ENCODE results near the gene BRI3.
A peak's percentile ranks its signal among the peaks of the same experiment; 100 is the strongest.

The BRI3 gene

DNA sequence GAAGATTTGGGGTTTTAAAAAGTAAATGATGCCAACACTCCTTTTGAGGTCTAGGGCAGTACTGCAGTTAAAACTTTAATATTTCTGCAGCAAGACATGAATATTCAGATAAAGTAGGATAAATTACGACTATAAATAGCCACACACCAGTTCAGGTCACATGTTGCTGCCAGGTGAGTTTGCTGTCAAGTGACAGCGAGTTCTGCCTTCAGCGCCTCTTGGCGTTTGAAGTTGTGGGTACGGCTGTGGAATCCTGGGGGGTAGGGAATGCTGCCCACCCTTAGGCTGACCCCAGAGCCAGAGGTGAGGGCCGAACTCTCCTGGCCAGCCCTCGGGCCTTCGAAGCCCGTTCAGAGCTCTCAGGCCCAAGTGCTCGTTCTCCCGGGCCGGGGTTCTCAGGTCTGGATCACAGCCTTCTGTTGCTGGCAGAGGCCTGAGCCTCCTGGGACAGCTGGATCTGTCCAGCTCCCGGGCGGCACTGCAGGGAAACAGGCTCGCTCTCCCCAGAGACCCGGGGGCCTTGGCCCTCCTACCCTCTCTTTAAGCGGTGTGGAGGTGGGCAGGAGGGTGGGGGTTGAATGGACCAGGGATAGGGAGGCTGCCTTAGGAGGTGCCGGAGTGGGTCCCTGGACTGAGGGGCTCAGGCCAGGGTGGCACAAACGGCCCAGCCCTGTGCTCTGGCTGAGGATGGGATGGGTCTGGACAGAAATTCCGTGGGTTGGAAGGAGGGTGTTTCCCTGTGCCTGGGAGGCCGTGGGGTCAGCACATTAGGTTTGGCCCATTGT lies 5.4 kb downstream of the BRI3 start:
- FAIRE-seq = no peak
- DNase-seq (ENCODE audit: low spot score) = no peak

DNA sequence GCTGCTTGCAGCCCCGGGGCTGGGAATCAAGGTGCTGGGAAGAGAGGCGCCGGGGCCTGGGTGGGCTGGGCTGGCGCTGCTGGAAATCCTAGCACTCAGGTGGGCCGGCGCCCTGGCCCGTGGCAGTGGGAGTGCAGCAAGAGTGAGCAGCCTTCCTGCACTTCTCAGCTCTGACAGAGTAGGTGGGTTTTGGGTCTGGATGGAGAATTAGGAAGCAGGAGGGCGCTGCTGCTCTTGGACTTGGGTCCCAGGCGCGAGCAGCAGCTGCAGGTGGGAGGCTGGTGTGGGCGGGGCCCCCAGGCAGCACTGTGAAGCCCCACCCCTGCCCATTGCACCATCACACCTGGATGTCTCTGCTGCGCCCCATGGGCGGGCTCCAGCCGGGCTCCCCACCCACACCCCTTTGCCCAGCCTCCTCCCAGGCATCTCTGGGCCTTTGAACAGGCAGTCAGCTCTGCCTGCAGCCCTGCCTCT lies 6.0 kb downstream of the BRI3 start:
- DNase-seq (ENCODE audit: low spot score) (no peak), FAIRE-seq (no peak)

DNA sequence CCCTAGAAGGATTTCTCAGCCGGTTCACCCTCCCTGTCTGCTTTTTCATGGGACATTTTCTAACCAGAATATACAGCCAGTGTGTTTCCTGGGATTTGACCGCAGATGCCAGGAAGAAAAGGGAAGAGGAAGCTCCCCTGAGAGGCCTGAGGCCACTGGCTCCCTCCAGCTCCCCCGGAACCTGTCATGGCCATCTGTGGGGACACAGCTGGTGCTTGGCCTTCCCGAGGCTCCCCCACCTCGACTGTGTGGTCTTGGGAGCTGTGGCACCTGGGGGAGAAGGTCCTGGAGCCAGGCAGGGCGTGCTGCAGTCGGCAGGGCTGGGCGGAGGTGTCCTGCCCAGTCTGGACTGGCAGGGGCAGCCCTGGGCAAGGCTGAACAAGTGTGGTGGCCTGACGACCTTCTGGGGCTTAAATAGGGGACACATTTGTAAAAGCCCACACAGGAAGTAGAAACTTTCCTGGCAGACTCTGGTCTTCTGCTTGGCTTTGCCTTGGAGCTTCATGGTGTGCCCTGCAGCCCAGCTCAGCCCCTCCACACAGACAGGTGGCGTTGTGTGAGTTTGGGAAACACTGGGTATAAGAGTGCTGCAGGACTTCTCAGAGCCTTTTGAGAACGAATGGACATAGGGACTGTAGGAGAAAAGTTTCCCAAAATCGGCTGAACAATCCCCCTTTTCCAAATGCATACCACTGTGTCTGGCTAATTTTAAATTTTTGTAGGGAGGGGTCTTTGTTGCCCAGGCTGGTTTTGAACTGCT lies 6.8 kb downstream of the BRI3 start:
- FAIRE-seq = no peak
- DNase-seq (ENCODE audit: low spot score) = no peak

DNA sequence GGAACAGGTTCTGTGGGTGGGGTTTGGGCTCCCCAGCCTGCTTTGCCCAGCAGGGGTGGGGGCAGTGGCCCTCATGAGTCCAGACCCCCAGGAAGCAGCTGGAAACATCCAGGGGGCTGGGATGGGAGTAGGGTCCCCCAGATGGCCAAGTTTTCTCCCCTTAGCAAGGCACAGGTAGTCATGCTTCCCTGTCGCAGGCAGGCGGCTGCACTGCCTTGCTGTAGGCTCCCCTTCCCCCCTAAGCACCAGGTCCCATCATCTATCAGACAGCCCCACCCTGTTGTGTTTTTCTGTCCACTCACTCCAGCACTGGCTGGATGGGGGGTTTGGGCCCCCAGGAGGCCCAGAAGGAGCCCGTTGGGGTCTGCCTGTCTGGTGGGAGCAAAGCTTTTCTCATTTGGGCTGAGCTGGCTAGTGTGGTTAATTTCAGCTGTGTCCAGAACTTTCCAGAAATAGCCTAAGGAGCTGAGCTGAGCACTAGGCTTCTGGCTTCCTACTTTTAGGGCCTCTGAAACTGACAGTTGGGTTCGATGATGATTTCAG lies 7.9 kb downstream of the BRI3 start:
- FAIRE-seq (no peak), DNase-seq (ENCODE audit: low spot score) (no peak)

DNA sequence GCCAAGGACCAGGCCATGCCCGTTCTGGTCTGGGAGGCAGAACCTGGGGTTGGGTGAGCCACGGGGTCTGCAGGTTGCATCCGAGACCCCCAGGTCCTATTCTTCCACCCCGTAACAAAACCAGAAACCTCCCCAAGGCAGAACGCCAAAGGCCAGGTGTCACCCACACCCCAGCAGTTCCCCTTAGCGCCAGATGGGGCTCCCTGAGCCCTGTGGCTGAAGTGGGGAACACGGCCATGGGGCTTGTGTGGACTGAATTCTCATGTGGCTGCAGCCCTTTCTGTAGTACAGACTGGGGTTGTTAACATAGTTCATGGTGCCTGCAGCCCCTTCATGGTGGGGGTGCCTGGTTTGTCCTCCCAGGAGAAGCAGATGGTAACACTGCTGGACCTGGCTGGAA lies 10.2 kb downstream of the BRI3 start:
- DNase-seq (ENCODE audit: low spot score) = no peak
- no peak for FAIRE-seq

DNA sequence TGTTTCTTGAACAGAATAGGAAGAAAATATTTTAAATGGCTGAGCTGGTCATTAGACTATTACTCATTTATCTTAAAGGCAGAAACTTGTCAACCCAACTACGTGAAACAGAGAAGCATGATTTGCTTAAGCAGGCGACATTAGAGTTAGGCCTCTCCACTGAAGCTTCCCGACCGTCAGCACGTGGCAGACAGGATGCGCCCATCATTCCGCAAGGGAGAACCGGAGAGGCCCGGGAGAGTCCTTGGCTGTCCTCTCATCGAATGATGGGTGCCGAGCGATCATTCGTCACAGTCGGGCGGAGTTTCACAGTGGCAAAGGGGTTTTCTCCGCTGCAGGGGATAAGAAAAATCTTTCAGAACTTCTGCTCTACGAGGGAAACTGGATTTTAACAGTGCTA lies 11.8 kb downstream of the BRI3 start:
- no peak for FAIRE-seq
- DNase-seq (ENCODE audit: low spot score) = no peak

DNA sequence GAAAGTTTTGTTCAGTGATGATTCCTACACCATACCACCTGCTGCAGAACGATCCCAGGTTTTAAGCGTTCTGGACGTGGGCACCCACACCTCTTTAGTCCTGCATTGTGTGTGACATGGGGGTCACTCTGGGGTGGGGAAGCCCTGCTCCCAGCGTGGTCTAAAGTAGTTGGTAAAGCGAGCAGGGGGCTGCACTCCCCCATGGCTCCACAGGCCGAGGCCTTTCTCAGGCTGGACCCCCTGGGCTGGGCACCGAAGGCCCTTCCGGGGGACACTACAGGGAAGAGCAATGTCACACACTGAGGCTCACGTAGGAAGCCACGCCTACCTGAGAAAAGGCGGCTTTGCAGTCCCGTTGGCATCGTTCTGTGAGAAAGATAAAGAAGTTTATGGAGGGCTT lies 12.3 kb downstream of the BRI3 start:
- no peak for DNase-seq (ENCODE audit: low spot score)
- FAIRE-seq = no peak

DNA sequence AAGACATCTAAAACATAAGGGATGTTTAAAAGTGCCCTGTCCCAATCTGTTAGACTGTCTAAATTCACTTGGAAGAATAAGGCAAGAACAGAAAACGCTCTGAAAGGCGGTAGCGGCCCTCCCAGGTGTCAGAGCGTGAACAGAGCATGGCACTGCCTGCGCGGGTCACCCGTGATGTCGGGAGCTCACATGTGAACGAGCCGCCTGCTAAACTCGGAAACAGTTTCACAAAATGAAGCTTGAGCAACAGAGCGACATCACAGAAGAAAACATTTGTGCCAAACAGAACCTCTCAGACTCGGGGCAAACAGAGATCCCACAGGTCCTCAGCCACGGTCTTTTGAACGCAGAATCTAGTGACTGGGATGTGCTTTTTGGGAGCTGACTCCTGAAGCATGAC lies 12.8 kb downstream of the BRI3 start:
- FAIRE-seq (no peak), DNase-seq (ENCODE audit: low spot score) (no peak)

DNA sequence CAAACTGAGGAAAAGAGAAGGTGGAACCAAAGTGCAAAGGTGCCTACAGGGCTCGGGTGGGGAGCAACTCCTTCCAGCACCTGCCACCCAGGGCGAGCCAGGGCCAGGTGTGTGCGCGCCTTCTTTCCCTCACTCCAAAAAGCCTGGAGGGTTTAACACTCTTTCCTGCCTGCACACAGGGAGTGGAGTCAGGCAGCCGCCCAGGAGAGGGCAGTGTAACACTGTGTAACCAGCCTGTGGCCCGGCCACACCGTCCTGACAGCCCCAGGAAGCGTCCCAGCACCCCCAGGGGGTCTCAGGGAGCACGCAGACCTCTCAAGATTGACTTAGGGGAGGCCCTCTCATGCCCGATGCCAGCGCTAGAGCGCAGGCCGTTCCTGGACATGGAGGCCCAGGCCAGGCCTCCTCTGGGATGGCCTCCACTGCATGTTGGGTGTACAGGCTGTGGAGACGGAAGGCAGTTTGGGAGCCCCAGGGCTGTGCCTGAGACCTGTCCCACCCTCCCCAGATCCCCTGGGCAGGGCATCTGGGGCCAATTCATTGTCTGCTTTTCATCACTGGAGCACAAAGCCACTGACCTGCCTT lies 13.4 kb downstream of the BRI3 start:
- FAIRE-seq = no peak
- peak; percentile 41 for DNase-seq (ENCODE audit: low spot score)

DNA sequence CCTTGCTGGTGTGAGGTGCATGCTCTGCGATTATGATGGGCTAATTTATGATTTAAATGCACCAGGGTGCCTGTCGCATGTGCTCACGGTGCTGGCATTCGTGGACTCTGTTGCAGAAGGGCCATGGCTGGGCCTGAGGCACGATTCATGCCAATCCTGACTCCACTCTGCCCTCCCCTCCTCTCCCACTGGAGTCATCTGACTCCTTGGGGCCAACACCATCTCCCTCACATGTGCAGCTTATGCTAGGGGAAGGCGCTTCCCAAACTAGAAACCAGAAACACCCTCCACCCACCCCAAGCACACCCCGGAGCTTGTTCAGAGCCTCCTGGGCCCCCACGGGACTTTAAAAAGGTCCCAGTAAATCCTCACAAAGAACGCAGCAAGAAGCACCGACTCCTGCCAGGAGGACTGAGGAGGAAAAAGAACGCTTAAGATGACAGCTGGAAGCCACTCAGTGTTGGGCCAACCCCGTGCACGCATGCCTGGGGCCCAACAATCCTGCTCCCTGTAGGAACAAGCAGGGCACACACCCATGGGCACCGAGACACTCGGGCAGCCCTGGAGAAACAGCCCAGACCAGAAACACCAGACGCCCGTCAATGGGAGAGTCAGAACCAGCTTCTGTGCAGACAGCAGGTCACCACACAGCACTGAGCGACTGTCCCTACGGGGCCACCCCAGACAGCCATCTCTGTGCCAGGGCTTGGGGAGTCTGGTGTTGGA lies 14.1 kb downstream of the BRI3 start:
- FAIRE-seq = no peak
- no peak for DNase-seq (ENCODE audit: low spot score)

DNA sequence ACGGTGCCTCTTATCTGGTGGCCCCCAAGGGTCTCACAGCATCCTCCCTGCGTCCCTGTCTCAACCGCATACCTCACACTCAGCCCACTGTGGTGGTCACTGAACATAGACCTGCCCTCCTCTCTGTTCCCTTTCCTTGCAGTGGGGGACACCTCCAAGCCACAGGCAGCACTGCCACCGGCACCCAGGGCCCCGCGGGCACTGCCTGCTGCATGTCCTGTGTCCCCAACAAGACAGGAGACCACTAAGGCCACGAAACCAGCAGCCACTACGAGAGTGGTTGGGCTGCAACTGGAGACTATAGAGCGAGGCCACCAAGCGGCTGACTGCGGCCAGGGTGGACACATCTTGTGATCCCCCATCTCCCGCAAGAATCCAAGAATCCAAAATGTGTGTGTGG lies 15.3 kb downstream of the BRI3 start:
- DNase-seq (ENCODE audit: low spot score) (no peak), FAIRE-seq (no peak)

DNA sequence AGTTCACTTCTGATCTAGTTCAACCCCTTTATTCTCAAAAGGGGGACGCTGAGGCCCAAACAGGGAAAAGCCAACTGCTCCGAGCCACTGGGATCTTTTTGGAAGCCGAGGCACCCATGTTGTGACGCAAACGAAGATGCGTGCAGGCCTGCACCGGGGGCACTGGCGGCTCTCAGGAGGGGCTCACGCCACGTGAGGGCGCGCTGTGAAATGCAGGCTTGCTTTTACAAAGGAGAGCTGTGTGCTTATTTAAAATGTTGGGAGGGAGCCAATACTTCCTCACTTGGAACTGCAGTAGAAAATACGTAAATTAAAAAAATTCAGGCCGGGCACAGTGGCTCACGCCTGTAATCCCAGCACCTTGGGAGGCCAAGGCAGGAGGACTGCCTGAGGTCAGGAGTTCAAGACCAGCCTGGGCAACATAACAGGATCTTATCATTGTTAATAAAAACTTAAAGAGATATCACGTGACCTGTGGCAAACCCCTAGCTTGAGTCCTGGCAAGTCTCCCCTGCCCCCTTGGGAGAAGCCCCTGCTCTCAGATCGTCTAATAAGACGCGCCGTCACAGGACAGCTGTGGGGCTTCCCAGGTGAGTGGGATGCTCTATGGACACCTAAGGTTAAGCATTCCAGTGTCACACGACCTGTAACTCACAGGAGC lies 16.3 kb downstream of the BRI3 start:
- DNase-seq (ENCODE audit: low spot score) (no peak), FAIRE-seq (no peak)

DNA sequence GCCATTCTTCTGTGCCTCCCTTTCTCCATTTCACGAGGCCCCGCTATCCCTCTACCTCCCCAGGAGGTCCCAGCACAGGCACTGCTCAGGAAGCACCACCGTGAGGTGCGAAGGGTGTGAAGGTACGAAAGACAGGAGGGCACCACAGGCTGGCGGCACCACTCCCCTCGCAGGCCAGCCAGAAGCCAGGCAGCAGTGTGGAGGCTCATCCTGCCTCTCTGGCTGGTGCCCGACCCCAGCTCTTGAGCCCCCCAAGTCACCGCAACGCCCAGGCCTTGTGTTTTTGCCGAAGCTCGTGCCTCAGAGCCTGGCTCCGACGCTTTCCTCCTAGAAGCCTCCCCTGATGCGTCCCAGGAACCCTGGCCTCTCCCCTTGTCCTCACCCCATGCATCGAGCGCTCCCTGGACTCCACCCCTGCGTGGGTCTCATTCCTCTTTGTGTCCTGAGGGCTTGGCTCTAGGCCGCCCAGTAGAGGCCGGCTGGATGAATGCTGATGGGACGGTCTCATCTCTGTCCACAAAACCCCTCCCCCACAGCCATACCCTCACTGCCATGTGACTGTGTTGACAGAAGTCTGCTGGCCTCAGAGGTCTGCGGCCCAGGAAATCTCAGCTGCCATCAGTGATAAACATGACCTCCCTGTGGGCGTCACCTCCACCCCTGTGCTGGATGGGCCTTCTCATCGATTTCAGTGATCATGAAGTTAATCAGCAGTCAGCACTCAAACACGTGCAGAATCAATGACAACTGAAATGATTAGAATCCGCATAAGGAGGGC lies 19.3 kb downstream of the BRI3 start:
- FAIRE-seq (no peak), DNase-seq (ENCODE audit: low spot score) (no peak)

DNA sequence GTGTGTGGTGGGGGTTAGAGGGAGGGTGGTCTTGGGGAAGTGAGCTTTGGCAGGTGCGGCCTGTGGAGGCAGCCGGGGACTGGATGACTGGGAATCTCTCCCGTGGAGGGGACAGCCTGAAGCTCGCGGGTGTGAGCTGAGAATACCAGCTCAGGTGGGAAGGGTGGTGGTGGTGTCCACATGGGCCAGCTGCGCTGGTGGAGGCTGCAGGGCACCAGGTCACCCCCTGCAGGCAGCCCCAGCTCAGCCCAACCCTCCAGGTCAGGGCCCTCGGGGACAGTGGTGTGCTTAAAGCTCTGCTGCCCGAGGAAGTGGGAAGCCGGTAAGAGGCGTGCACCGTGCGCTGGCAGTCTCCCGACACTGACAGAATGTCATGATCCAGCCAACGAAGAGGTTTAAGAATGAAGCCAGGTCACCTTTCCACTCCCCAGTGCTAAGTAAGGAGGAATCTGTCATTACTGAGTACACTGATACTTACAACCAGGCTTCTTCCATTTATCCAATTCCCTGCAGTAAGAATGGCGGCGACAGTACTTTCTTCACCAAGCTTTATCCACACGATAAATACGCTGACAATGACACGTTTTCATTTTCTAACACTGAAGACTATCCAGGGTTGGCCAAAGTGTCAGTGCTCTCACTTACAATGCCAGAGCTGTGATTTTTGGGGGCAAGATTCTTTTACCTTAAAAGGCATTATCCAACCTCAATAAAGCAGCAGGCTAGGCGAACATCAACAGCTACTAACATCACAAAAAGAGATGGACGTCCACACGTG lies 20.4 kb downstream of the BRI3 start:
- FAIRE-seq (no peak), DNase-seq (ENCODE audit: low spot score) (no peak)

DNA sequence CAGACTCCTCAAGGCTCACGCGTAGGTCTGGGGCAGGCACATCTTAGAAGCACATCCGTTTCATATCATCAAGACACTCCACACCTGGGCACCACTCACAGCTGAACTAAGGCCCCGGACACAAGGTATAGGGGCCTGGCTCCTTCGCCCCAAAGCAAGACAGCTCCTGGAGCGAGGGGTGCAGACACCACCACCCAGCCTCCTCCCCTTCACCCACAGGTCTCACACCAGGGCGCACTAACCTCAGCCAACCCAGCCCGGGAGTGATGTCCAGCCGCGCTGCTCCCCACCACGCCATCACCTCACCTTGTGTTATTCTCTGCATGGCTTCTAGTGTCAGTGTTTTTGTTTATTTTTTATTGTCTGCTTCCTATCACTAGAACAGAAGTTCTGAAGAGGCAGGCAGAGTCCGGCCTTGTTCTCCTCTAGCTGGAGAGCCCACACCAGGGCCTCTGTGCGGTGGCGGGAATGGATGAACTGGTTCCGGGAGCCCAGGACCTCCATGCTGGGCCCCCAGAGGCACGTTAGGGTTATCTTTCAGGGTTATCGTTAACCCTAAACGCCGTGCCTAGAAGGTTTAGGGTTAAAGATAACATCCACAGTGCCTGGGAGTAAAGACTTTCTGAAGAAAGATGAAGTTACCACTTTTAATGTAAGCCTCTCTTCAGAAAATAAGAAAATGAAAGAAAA lies 21.8 kb downstream of the BRI3 start:
- FAIRE-seq (no peak), DNase-seq (ENCODE audit: low spot score) (no peak)

DNA sequence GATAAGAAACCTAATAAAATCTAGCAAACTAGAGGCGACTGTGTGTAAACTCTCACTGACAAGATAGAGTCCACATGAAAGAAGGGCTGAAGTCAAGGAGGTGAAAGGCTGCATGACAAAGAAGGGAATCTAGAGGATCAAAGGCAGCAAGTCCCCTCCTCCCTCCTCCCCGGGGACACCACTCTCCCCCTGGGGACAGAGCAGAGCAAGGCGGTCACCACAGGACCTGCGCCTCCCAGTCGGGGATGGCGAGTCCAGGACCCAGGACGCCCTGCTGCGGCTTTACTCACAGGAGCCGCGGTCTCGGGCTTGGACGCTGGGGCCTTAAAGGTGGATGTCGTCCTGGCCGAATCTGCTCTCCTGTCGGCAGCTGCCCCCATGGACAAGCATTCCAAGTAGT lies 22.4 kb downstream of the BRI3 start:
- DNase-seq (ENCODE audit: low spot score) (no peak), FAIRE-seq (no peak)

DNA sequence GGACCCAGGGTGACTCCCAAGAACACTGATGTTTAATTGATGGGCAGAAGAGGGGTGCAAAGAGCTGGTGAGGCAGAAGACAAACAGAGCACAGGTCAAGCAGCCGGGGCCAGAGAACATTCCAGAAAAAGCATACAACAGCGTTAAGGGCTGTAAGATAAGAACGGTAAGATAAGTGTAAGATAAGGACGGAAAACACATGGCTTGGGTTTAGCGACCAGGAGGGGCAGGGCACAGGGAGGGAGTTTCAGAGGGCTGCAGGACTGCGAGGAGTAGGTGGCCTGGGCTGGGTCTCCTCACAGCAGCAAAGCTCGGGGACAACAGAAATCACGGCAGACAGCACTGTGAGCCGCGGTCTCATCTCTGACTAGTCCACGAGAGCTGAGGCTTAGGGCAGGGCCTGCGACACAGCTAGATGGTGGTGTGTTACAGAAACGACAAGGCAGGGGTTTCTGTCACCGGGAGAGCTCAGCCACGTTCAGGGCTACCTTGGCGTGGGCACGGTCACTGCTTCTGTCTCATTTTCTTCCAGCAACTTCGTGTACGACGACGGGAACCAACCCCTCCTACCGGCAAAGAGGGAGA lies 24.6 kb downstream of the BRI3 start:
- DNase-seq (ENCODE audit: low spot score) = no peak
- FAIRE-seq = no peak

DNA sequence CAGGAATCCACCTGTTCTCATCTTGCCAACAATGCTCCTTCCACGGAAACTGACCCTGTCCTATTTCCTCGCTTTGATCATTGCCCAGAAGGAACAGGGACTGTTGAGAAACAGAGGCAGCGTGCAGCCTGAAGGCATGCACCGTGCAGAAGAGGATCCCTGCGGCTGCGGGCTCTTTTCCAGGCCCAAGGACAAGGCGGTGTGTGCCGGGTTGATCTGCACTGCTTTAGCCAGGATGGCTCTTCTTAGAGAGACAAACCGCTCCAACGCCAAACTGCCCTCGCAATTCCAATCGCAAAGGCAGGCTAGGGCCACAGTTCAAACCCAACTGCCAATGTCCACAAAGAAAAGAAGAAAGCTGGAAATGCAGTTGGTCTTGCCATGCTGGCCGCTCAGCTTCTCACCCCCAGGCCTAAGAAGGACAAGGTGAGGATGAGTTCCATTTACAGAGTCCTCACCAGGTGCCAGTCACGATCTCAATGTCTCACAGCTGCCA lies 26.5 kb downstream of the BRI3 start:
- no peak for FAIRE-seq
- no peak for DNase-seq (ENCODE audit: low spot score)
